Neural cell (in vitro differentiated cells): ENCODE results near the gene SCFD1.

Experiments
- MXI1 ChIP-seq: fragments of 450-650 bp; conservative IDR thresholded peaks from 2 replicates; pipeline ENCODE4 v1.6.1; 2014; ENCODE audit warnings: antibody characterized with exemption, mild to moderate bottlenecking; ENCODE audit not compliant: poor library complexity, severe bottlenecking
- POLR2AphosphoS5 ChIP-seq: IDR thresholded peaks from 2 replicates; pipeline ENCODE4 v1.6.1; 2012
- TF ChIP-seq, protein P1 (sequence below): fragments of 450-650 bp; IDR thresholded peaks from 2 replicates; pipeline ENCODE4 v1.5.1; 2014; ENCODE audit warnings: antibody characterized with exemption, mild to moderate bottlenecking, moderate library complexity; ENCODE audit not compliant: poor library complexity, severe bottlenecking
- TF ChIP-seq, protein P2 (sequence below): IDR thresholded peaks from 2 replicates; pipeline ENCODE4 v1.6.1; 2012; ENCODE audit warnings: borderline replicate concordance

DNA sequence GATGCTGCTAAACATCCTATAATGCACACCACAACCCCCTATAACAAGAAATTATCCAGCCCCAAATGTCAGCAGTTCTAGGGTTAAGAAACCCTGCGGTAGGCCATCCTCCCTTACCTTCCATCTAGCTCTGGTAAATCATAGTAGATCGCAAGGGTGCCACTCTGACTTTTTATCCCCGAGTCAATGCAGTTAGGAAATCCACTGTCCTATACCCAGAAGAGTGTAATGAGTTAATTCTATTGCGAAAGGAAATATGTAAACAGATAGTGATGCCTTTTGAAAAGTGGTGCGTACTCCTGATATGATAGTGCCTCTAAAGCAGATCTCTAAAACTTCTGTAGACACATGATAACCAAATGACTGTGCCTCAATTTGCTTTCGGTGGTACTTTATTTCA, 29.8 kb downstream of the SCFD1 start:
- TF ChIP-seq POLR2AphosphoS5 (no peak), MXI1 (no peak)
- TF ChIP-seq, protein P1, sequence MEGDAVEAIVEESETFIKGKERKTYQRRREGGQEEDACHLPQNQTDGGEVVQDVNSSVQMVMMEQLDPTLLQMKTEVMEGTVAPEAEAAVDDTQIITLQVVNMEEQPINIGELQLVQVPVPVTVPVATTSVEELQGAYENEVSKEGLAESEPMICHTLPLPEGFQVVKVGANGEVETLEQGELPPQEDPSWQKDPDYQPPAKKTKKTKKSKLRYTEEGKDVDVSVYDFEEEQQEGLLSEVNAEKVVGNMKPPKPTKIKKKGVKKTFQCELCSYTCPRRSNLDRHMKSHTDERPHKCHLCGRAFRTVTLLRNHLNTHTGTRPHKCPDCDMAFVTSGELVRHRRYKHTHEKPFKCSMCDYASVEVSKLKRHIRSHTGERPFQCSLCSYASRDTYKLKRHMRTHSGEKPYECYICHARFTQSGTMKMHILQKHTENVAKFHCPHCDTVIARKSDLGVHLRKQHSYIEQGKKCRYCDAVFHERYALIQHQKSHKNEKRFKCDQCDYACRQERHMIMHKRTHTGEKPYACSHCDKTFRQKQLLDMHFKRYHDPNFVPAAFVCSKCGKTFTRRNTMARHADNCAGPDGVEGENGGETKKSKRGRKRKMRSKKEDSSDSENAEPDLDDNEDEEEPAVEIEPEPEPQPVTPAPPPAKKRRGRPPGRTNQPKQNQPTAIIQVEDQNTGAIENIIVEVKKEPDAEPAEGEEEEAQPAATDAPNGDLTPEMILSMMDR, result no peak
- TF ChIP-seq, protein P2, sequence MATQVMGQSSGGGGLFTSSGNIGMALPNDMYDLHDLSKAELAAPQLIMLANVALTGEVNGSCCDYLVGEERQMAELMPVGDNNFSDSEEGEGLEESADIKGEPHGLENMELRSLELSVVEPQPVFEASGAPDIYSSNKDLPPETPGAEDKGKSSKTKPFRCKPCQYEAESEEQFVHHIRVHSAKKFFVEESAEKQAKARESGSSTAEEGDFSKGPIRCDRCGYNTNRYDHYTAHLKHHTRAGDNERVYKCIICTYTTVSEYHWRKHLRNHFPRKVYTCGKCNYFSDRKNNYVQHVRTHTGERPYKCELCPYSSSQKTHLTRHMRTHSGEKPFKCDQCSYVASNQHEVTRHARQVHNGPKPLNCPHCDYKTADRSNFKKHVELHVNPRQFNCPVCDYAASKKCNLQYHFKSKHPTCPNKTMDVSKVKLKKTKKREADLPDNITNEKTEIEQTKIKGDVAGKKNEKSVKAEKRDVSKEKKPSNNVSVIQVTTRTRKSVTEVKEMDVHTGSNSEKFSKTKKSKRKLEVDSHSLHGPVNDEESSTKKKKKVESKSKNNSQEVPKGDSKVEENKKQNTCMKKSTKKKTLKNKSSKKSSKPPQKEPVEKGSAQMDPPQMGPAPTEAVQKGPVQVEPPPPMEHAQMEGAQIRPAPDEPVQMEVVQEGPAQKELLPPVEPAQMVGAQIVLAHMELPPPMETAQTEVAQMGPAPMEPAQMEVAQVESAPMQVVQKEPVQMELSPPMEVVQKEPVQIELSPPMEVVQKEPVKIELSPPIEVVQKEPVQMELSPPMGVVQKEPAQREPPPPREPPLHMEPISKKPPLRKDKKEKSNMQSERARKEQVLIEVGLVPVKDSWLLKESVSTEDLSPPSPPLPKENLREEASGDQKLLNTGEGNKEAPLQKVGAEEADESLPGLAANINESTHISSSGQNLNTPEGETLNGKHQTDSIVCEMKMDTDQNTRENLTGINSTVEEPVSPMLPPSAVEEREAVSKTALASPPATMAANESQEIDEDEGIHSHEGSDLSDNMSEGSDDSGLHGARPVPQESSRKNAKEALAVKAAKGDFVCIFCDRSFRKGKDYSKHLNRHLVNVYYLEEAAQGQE, result no peak
